22Rv1 (cell line): ENCODE results near the gene PSMB5.

Experiments used
- H3K27ac ChIP-seq: fragments of 450-650 bp; 2 replicates; pipeline ENCODE4 v1.5.1; 2017
- ZFX ChIP-seq: fragments of 450-650 bp; IDR thresholded peaks from 2 replicates; pipeline ENCODE4 v1.6.1; 2017; ENCODE audit warnings: antibody characterized with exemption, borderline replicate concordance
- TF ChIP-seq, protein P1 (sequence below): fragments of 450-650 bp; IDR thresholded peaks from 2 replicates; pipeline ENCODE4 v1.5.1; 2017; ENCODE audit warnings: mild to moderate bottlenecking

Gene PSMB5

GRCh38 chr14:23041729-23042128, 7.0 kb upstream of the PSMB5 start:
- TF ChIP-seq ZFX = no peak
- TF ChIP-seq, protein P1, sequence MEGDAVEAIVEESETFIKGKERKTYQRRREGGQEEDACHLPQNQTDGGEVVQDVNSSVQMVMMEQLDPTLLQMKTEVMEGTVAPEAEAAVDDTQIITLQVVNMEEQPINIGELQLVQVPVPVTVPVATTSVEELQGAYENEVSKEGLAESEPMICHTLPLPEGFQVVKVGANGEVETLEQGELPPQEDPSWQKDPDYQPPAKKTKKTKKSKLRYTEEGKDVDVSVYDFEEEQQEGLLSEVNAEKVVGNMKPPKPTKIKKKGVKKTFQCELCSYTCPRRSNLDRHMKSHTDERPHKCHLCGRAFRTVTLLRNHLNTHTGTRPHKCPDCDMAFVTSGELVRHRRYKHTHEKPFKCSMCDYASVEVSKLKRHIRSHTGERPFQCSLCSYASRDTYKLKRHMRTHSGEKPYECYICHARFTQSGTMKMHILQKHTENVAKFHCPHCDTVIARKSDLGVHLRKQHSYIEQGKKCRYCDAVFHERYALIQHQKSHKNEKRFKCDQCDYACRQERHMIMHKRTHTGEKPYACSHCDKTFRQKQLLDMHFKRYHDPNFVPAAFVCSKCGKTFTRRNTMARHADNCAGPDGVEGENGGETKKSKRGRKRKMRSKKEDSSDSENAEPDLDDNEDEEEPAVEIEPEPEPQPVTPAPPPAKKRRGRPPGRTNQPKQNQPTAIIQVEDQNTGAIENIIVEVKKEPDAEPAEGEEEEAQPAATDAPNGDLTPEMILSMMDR = no peak
- no peak overlapping the region for H3K27ac ChIP-seq

- TF ChIP-seq ZFX = no peak
- TF ChIP-seq, protein P1 = no peak
These were observed 5.4 kb upstream of the PSMB5 start for GRCh38 chr14:23040100-23040499.

DNA sequence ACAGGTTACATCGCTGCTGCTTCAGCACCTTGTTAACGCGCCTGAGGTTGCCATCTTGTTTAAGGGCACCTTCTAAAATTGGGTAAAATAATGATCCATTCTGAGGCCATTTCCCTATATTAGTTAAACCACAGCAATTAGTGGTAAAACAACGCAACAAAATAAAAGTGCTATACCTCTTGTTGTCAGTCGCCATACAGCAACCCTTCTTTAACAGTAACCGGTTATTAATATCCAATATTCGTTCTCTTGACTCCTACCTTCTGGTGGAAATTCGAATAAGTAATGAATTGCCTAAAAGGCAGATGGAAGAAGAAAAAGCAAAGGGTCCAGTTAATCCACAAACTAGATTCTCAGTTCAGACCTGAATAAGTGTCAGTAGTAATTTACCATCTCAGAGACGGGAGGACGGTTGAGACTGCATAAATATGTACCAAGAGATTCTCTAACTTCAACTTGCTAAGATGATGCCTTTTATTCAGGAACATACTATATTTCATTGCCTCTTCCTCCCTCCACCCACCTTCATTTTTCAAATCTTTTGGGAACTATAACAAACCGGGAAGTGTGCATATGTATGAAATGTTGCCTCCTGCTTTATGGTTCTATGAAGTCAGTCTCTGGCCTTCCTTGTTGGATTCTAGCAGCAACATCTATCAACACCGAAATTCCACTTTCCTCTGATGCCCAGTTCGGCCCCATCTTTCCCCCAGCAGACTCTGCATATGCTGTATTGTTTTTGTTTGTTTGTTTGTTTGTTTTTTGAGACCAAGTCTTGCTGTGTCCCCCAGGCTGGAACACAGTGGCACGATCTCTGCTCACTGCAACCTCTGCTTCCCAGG, 824 bp upstream of the PSMB5 start:
- H3K27ac ChIP-seq = peak overlapping the region; percentile 89
- TF ChIP-seq, protein P1 = no peak

More at GRCh38 chr14:23040100-23040499, 5.4 kb upstream of the PSMB5 start:
- H3K27ac ChIP-seq = no peak overlapping the region

DNA sequence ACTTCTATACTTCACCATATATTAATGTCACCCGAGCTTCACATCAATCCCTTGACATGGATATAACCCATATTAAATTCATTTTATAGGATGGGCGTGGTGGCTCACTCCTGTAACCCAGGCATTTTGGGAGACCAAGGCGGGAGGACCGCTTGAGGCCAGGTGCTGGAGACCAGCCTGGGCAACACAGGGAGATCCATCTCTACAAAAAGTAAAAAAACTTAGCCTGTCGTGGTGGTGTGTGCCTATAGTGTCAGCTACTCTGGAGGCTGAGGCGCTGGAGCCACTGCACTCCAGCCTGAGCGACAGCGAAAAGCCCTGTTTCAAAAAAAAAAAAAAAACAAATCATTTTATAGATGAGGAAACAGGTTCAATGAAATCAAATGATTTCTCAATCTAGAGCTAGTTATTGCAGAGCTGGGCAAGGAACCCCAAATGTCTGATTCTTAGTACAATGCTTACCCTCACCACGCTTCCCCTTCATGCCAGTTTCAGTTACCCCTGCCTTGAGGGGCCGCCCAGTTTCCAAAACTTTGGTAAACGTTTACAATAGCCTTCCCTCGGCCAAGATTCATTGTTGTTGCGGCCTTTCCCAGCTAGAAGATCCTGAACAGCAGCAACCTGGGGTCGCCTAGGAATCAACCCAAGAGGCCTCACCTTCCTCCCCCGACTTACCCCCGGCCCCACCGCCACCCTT, 751 bp downstream of the PSMB5 start:
- H3K27ac ChIP-seq = peak overlapping the region; percentile 89
- TF ChIP-seq, protein P1 = no peak
- TF ChIP-seq ZFX = no peak

GRCh38 chr14:23033251-23033727, 1.4 kb downstream of the PSMB5 start:
- TF ChIP-seq, protein P1 = no peak
- no peak for TF ChIP-seq ZFX
- H3K27ac ChIP-seq = no peak overlapping the region

- H3K27ac ChIP-seq = no peak overlapping the region
- TF ChIP-seq, protein P1 = no peak
- TF ChIP-seq ZFX = no peak
These were observed 3.8 kb downstream of the PSMB5 start for GRCh38 chr14:23030936-23031335.

DNA sequence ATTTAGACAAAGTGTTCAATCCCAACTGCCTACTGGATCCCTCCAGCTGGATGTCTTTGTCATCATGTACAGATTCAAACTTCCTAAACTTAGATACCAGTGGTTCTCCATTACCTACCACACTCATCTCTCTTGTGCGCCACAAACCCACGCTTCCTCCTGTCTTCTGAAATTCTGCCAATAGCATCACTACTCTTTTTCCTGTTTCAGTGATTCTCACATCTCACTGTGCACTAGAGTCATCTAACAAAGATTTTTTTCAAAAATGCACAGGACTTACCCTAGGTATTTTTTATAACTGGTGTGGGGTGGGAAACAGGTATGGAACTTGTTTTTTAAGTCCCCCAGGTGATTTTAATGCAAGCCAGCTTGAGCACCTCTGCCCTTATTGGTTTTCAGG, 5.9 kb downstream of the PSMB5 start:
- H3K27ac ChIP-seq = no peak overlapping the region
- no peak for TF ChIP-seq ZFX
- TF ChIP-seq, protein P1 = no peak
